ENCODE measurements around the gene TMPO. TPM values are rescaled to one million over a fixed set of nuclear protein-coding genes. Genes with fewer than 3 reads are reported as not detected.
"Not testable (repeated sequence)": the region's sequence is repeated elsewhere in the genome, so short reads cannot be mapped to it uniquely, and the experiment has no call there.

TMPO gene
- total RNA-seq, 3 donors from 2014 or later = 180 to 198 (median 187) TPM

GRCh38 chr12:98578821-98579220 is 63.4 kb downstream of the TMPO start:
- ATAC-seq (no peak), DNase-seq (no peak)
- Mint-ChIP-seq H3K27me3 (ENCODE audit: low read depth) (peaks cover 2% of the 10 kb centered on the region), H3K9me3 (no peaks in the 10 kb centered on the region), H3K4me1 (ENCODE audit: low read depth) (no peaks in the 10 kb centered on the region), H3K4me3 (no peak overlapping the region), H3K36me3 (ENCODE audit: insufficient read depth) (no peaks in the 10 kb centered on the region)

DNA sequence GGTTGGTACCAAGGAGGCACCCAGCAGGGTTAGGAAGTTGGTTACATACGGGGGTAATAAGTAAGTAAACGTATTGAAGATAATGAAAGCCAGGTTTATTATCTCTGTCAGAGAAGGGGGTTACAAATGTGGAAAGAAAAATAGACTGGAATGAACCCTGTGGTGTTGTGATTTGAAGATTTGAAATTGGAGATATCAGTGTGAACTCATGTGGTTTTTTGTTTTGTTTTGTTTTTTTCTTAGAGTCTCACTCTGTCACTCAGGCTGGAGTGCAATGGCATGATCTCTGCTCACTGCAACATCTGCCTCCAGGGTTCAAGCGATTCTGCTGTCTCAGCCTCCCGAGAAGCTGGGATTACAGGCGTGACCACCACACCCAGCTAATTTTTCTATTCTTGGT is 64.0 kb downstream of the TMPO start:
- no peak for DNase-seq

GRCh38 chr12:98579835-98580234 is 64.4 kb downstream of the TMPO start:
- DNase-seq (no peak), ATAC-seq (no peak)
- Mint-ChIP-seq H3K4me3 (no peak overlapping the region), H3K4me1 (ENCODE audit: low read depth) (no peaks in the 10 kb centered on the region), H3K9me3 (no peaks in the 10 kb centered on the region), H3K27me3 (ENCODE audit: low read depth) (peaks cover 2% of the 10 kb centered on the region), H3K36me3 (ENCODE audit: insufficient read depth) (no peaks in the 10 kb centered on the region)

More for the DNA sequence above, 64.0 kb downstream of the TMPO start:
- ATAC-seq = no peak
- no peaks in the 10 kb centered on the region for H3K9me3 Mint-ChIP-seq
- H3K27me3 Mint-ChIP-seq (ENCODE audit: low read depth) = peaks cover 2% of the 10 kb centered on the region
- no peaks in the 10 kb centered on the region for H3K4me1 Mint-ChIP-seq (ENCODE audit: low read depth)
- H3K4me3 Mint-ChIP-seq = no peak overlapping the region
- no peaks in the 10 kb centered on the region for H3K36me3 Mint-ChIP-seq (ENCODE audit: insufficient read depth)

GRCh38 chr12:98580695-98581094 is 65.3 kb downstream of the TMPO start:
- H3K4me3 Mint-ChIP-seq = no peak overlapping the region
- no peak for DNase-seq
- H3K27me3 Mint-ChIP-seq (ENCODE audit: low read depth) = peaks cover 2% of the 10 kb centered on the region
- no peaks in the 10 kb centered on the region for H3K9me3 Mint-ChIP-seq
- ATAC-seq = no peak
- H3K4me1 Mint-ChIP-seq (ENCODE audit: low read depth) = no peaks in the 10 kb centered on the region
- no peaks in the 10 kb centered on the region for H3K36me3 Mint-ChIP-seq (ENCODE audit: insufficient read depth)

GRCh38 chr12:98581101-98581500 is 65.7 kb downstream of the TMPO start:
- Mint-ChIP-seq H3K9me3 (no peaks in the 10 kb centered on the region), H3K36me3 (ENCODE audit: insufficient read depth) (no peaks in the 10 kb centered on the region), H3K27me3 (ENCODE audit: low read depth) (peaks cover 2% of the 10 kb centered on the region), H3K4me1 (ENCODE audit: low read depth) (no peaks in the 10 kb centered on the region), H3K4me3 (no peak overlapping the region)
- ATAC-seq = no peak
- DNase-seq = no peak

DNA sequence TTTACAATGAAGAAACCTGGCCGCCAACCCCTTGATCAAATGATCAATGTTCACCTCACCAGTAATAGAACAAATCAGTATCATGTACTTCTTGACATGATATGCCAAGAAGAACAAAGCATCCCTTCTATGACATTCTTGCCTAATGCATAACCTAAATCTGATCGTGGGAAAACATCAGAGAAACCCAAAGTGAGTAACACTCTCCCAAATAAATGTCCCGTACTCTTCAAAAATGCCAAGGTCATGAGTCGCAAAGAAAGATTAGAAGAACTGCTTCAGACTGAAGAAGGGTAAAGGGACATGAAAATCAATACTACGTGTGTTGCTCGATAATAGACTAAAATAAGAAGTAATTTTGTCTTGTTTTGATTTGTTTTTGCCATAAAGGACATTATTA is 66.7 kb downstream of the TMPO start:
- no peaks in the 10 kb centered on the region for H3K27me3 Mint-ChIP-seq (ENCODE audit: low read depth)
- no peak for DNase-seq

DNA sequence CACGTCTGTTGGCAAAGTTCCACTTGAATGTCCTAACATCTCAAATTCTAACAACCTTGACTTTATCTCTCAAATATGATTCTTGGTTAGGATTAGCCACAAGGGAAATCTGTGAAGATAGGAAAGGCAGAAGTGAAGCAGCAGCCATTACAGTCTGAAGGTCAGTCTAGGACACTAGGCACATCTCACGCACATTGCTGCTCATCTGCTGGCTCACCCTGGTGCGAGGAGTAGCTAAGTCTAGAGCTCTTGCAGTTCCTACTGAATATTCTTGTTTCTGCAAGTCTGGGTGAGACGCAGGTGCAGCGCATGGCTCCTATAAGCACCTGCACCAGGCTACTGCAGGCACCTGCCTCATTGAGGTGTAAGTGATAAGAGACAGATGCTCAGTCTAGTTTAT is 71.7 kb downstream of the TMPO start:
- Mint-ChIP-seq H3K4me3 (no peak overlapping the region), H3K9me3 (no peaks in the 10 kb centered on the region), H3K4me1 (ENCODE audit: low read depth) (peaks cover 2% of the 10 kb centered on the region), H3K27me3 (ENCODE audit: low read depth) (no peaks in the 10 kb centered on the region), H3K36me3 (ENCODE audit: insufficient read depth) (no peaks in the 10 kb centered on the region)
- DNase-seq = no peak
- no peak for ATAC-seq

More for the DNA sequence above, 66.7 kb downstream of the TMPO start:
- Mint-ChIP-seq H3K36me3 (ENCODE audit: insufficient read depth) (no peaks in the 10 kb centered on the region), H3K9me3 (no peaks in the 10 kb centered on the region), H3K4me3 (no peak overlapping the region), H3K4me1 (ENCODE audit: low read depth) (no peaks in the 10 kb centered on the region)
- ATAC-seq = no peak

DNA sequence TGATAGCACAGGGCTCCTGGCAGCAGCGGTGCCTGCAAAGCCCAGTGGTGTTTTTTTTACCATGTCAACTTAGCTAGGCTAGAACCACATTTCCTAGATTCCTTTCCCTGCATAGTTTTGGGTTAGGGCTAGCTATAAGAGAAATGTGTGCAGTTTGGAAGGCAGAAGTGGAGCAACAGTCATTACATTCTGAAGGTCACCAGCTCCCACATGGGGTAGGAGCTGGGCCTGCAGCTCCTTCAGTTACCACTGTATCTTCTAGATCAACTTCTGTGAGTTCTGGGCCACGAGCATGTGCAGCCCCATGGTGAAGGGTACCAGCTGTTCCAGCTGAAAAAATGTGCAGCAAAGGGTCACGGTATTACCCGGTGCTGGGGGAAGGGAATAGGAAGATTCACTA is 75.8 kb downstream of the TMPO start:
- H3K4me3 Mint-ChIP-seq = no peak overlapping the region
- H3K9me3 Mint-ChIP-seq = no peaks in the 10 kb centered on the region
- no peak for DNase-seq
- peaks cover 16% of the 10 kb centered on the region for H3K36me3 Mint-ChIP-seq (ENCODE audit: insufficient read depth)
- no peaks in the 10 kb centered on the region for H3K27me3 Mint-ChIP-seq (ENCODE audit: low read depth)
- peaks cover 21% of the 10 kb centered on the region for H3K4me1 Mint-ChIP-seq (ENCODE audit: low read depth)
- no peak for ATAC-seq

GRCh38 chr12:98592825-98593322 is 77.5 kb downstream of the TMPO start:
- peak overlapping the region; percentile 99 for H3K4me3 Mint-ChIP-seq
- peaks cover 30% of the 10 kb centered on the region for H3K4me1 Mint-ChIP-seq (ENCODE audit: low read depth)
- H3K9me3 Mint-ChIP-seq = no peaks in the 10 kb centered on the region
- ATAC-seq = peak; percentile 11 to 13
- peaks cover 16% of the 10 kb centered on the region for H3K36me3 Mint-ChIP-seq (ENCODE audit: insufficient read depth)
- H3K27me3 Mint-ChIP-seq (ENCODE audit: low read depth) = no peaks in the 10 kb centered on the region
- DNase-seq = no peak

- ATAC-seq (peak; percentile 97 to 98), DNase-seq (peak; percentile 93)
- Mint-ChIP-seq H3K4me3 (peak within 1 kb of the TSS; percentile 99), H3K27me3 (ENCODE audit: low read depth) (no peaks in the 10 kb centered on the region), H3K9me3 (no peaks in the 10 kb centered on the region), H3K4me1 (ENCODE audit: low read depth) (peaks cover 35% of the 10 kb centered on the region), H3K36me3 (ENCODE audit: insufficient read depth) (peaks cover 18% of the 10 kb centered on the region)
Observed at GRCh38 chr12:98593351-98594049, 78.1 kb downstream of the TMPO start, which contains the start of gene SLC25A3. TSS of gene SLC25A3 (plus strand) at chr12:98593686. CDS start at chr12:98593979, 293 bp downstream.

DNA sequence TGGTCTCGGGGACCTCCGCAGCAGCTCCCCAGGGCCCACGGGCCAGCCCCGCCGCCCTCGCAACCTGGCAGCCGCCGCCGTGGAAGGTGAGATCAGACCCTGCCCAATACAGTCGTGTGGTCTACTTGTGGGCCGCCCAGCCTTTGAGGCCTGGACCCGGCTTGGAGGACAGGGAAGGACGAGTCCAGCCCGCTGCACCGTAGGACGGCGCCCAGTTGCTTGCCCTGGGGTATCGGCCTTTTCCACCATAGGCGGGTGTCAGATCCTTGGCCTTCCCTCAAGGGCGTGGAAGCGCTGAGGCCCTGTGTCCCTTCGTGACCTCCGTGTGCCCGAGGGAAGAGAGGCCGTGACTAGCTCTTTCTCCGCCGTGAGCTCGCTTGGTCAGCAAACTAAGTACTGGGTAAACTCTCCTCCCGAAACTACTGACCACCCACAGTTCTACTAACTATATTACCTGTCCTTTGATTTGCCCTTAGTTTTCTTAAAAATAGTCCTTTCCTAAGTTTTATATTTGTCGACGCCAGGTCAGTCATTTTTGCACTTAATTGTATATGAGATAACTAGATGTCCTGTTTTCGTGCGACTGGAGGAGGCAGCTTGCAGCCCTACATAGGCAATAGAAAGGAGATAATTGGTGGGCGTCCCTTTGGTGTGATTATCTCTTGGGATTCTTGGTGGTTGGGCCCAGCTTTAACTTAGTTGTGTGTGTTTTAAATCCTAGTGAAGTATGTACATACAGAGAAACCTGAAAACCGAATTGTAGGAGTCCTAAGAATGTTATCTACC is 78.9 kb downstream of the TMPO start:
- Mint-ChIP-seq H3K36me3 (ENCODE audit: insufficient read depth) (peaks cover 19% of the 10 kb centered on the region), H3K9me3 (no peaks in the 10 kb centered on the region), H3K4me3 (peak overlapping the region; percentile 99), H3K27me3 (ENCODE audit: low read depth) (no peaks in the 10 kb centered on the region), H3K4me1 (ENCODE audit: low read depth) (peaks cover 35% of the 10 kb centered on the region)
- peak; percentile 23 for DNase-seq
- peak; percentile 12 to 24 for ATAC-seq

GRCh38 chr12:98595243-98595988 is 80.0 kb downstream of the TMPO start:
- Mint-ChIP-seq H3K27me3 (ENCODE audit: low read depth) (no peaks in the 10 kb centered on the region), H3K36me3 (ENCODE audit: insufficient read depth) (peaks cover 19% of the 10 kb centered on the region), H3K9me3 (no peaks in the 10 kb centered on the region), H3K4me3 (peak overlapping the region; percentile 99), H3K4me1 (ENCODE audit: low read depth) (peaks cover 35% of the 10 kb centered on the region)
- DNase-seq (no peak), ATAC-seq (peak in 1 of 2 donors; percentile 10)

GRCh38 chr12:98597313-98597712 is 81.9 kb downstream of the TMPO start:
- H3K9me3 Mint-ChIP-seq; H3K27me3 Mint-ChIP-seq (ENCODE audit: low read depth); DNase-seq; ATAC-seq; H3K4me3 Mint-ChIP-seq: not testable (repeated sequence)
- H3K4me1 Mint-ChIP-seq (ENCODE audit: low read depth) = peaks cover 36% of the 10 kb centered on the region
- H3K36me3 Mint-ChIP-seq (ENCODE audit: insufficient read depth) = peaks cover 29% of the 10 kb centered on the region

All from activated T-cell treated with anti-CD3 and anti-CD28 coated beads, Interleukin-2, amount 50 U/mL, for 4 hours (primary cell).